ENCODE results near the gene BCLAF1.

The BCLAF1 gene

GRCh38 chr6:136334465-136334846 is 44.8 kb upstream of the BCLAF1 start:
- DNase-seq (ENCODE audit: low read depth), result no peak
- H3K4me3 ChIP-seq (ENCODE audit: low read length), result no peak overlapping the region
- TF ChIP-seq CTCF (IDR thresholded peaks at IDR 0.05; ENCODE audit: insufficient read depth, low read depth, low read length, missing control alignments), result no peak

GRCh38 chr6:136333824-136334464 is 44.3 kb upstream of the BCLAF1 start:
- no peak for TF ChIP-seq CTCF (IDR thresholded peaks at IDR 0.05; ENCODE audit: insufficient read depth, low read depth, low read length, missing control alignments)
- H3K4me3 ChIP-seq (ENCODE audit: low read length), result no peak overlapping the region
- no peak for DNase-seq (ENCODE audit: low read depth)

GRCh38 chr6:136331461-136331860 is 41.8 kb upstream of the BCLAF1 start:
- no peak for DNase-seq (ENCODE audit: low read depth)
- no peak overlapping the region for H3K4me3 ChIP-seq (ENCODE audit: low read length)
- TF ChIP-seq CTCF (IDR thresholded peaks at IDR 0.05; ENCODE audit: insufficient read depth, low read depth, low read length, missing control alignments), result no peak

- no peak for DNase-seq (ENCODE audit: low read depth)
- TF ChIP-seq CTCF (IDR thresholded peaks at IDR 0.05; ENCODE audit: insufficient read depth, low read depth, low read length, missing control alignments), result no peak
- no peak overlapping the region for H3K4me3 ChIP-seq (ENCODE audit: low read length)
Observed at GRCh38 chr6:136330634-136331033, 41.0 kb upstream of the BCLAF1 start.

- peak; percentile 49 for DNase-seq (ENCODE audit: low read depth)
- no peak overlapping the region for H3K4me3 ChIP-seq (ENCODE audit: low read length)
- TF ChIP-seq CTCF (IDR thresholded peaks at IDR 0.05; ENCODE audit: insufficient read depth, low read depth, low read length, missing control alignments), result no peak
Observed at GRCh38 chr6:136326038-136326553, 36.5 kb upstream of the BCLAF1 start.

GRCh38 chr6:136324686-136325380 is 35.2 kb upstream of the BCLAF1 start:
- no peak for TF ChIP-seq CTCF (IDR thresholded peaks at IDR 0.05; ENCODE audit: insufficient read depth, low read depth, low read length, missing control alignments)
- no peak for DNase-seq (ENCODE audit: low read depth)
- H3K4me3 ChIP-seq (ENCODE audit: low read length), result no peak overlapping the region
